IgD-negative memory B cell (primary cell): Measurements from ENCODE around the gene PLCG1. TPM values are rescaled to one million over a fixed set of nuclear protein-coding genes. Genes with fewer than 3 reads are reported as not detected.

Experiments
- H3K27ac Mint-ChIP-seq, 3 donors: one replicate each; pipeline ENCODE4 v1.8.0; 2020 to 2022; ENCODE audit warnings: mild to moderate bottlenecking in 3 of 3, mixed read lengths in 3 of 3, moderate library complexity in 1 of 3
- H3K27me3 Mint-ChIP-seq: one replicate; pipeline ENCODE4 v1.8.0; 2021; ENCODE audit warnings: mixed read lengths
- H3K36me3 Mint-ChIP-seq: one replicate; pipeline ENCODE4 v1.8.0; 2020; ENCODE audit warnings: mild to moderate bottlenecking, mixed read lengths
- H3K4me1 Mint-ChIP-seq, 3 donors: one replicate each; pipeline ENCODE4 v1.8.0; 2020 to 2022; ENCODE audit warnings: mixed read lengths in 3 of 3, mild to moderate bottlenecking in 1 of 3
- H3K4me3 Mint-ChIP-seq, 4 donors: one replicate each; pipeline ENCODE4 v1.8.0; 2020 to 2022; ENCODE audit warnings: mild to moderate bottlenecking in 4 of 4, mixed read lengths in 4 of 4, moderate library complexity in 3 of 4
- H3K9me3 Mint-ChIP-seq, 3 donors: one replicate each; pipeline ENCODE4 v1.8.0; 2020 to 2021; ENCODE audit warnings: mixed read lengths in 3 of 3, mild to moderate bottlenecking in 1 of 3
- polyA plus RNA-seq: library from polyadenylated mRNA; unstranded; fragments of 300-500 nt; fragmentation: Illumina TruSeq; gene quantifications from one replicate; pipeline ENCODE4 v1.2.3, GENCODE V29; 2021

The PLCG1 gene
- polyA plus RNA-seq, 1 donor from 2014 or later = 12.8 TPM

GRCh38 chr20:41163821-41164220, 26.5 kb downstream of the PLCG1 start:
- Mint-ChIP-seq H3K4me1 (peaks cover 2 to 14% (median 9%) of the 10 kb centered on the region in 3 donors), H3K36me3 (peaks cover 18% of the 10 kb centered on the region), H3K4me3 (no peak overlapping the region), H3K9me3 (no peaks in the 10 kb centered on the region), H3K27me3 (no peaks in the 10 kb centered on the region), H3K27ac (no peak overlapping the region)

- no peaks in the 10 kb centered on the region for H3K27me3 Mint-ChIP-seq
- H3K4me3 Mint-ChIP-seq = no peak overlapping the region
- H3K27ac Mint-ChIP-seq = no peak overlapping the region
- peaks cover 2 to 11% (median 9%) of the 10 kb centered on the region in 3 donors for H3K4me1 Mint-ChIP-seq
- no peaks in the 10 kb centered on the region for H3K9me3 Mint-ChIP-seq
- peaks cover 18% of the 10 kb centered on the region for H3K36me3 Mint-ChIP-seq
Observed at GRCh38 chr20:41165001-41165882, 27.9 kb downstream of the PLCG1 start.

DNA sequence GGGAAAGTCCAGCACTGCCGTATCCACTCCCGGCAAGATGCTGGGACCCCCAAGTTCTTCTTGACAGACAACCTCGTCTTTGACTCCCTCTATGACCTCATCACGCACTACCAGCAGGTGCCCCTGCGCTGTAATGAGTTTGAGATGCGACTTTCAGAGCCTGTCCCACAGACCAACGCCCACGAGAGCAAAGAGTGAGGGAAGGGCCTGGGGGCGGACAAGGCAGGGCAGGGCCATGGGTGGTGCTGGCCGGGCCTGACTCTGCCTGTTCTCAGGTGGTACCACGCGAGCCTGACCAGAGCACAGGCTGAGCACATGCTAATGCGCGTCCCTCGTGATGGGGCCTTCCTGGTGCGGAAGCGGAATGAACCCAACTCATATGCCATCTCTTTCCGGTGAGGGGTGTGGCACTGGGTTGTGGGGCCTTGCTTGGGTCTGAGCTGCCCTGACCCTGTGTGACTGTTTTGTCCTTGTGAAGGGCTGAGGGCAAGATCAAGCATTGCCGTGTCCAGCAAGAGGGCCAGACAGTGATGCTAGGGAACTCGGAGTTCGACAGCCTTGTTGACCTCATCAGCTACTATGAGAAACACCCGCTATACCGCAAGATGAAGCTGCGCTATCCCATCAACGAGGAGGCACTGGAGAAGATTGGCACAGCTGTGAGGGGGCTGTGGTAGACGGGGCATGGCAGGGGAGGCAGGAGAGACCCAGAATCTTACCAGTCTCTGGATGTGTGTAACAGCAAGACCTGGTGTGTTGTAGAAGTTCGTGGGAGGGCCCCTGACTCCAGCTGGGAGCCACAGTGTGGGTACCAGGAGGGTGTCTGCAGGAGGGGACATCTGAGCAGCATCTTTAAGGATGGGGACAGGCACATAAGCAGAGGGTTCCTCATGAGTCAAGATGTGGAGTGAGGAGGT, 29.1 kb downstream of the PLCG1 start:
- Mint-ChIP-seq H3K4me3 (no peak overlapping the region), H3K27me3 (no peaks in the 10 kb centered on the region), H3K9me3 (no peaks in the 10 kb centered on the region), H3K4me1 (peaks cover 0 to 6% (median 0%) of the 10 kb centered on the region in 3 donors), H3K36me3 (peaks cover 12% of the 10 kb centered on the region), H3K27ac (no peak overlapping the region)

DNA sequence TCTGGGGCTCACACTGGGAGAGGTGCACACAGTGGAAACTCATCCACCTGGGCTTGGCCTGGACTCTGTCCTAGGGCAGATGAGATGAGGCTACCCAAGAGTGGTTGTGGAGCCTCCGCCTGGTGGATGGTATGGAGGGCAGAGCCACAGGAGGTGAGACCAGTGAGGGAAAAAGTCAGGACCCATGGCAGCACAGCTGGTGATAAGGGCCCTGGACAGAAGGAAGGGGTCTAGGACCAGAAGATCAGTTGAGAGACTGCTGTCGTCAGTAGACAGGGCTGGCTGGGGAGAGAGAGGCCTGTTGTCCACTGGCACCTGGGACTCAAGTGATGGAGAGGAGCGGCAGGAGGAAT, 29.8 kb downstream of the PLCG1 start:
- Mint-ChIP-seq H3K27ac (no peak overlapping the region), H3K36me3 (peaks cover 12% of the 10 kb centered on the region), H3K4me1 (peaks cover 0 to 6% (median 0%) of the 10 kb centered on the region in 3 donors), H3K9me3 (no peaks in the 10 kb centered on the region), H3K4me3 (no peak overlapping the region), H3K27me3 (no peaks in the 10 kb centered on the region)

- H3K4me1 Mint-ChIP-seq = peaks cover 0 to 6% (median 0%) of the 10 kb centered on the region in 3 donors
- H3K27ac Mint-ChIP-seq = no peak overlapping the region
- no peaks in the 10 kb centered on the region for H3K9me3 Mint-ChIP-seq
- H3K27me3 Mint-ChIP-seq = no peaks in the 10 kb centered on the region
- H3K4me3 Mint-ChIP-seq = no peak overlapping the region
- peaks cover 12% of the 10 kb centered on the region for H3K36me3 Mint-ChIP-seq
Observed at GRCh38 chr20:41167481-41168253, 30.3 kb downstream of the PLCG1 start.

- H3K27ac Mint-ChIP-seq = no peak overlapping the region
- no peaks in the 10 kb centered on the region for H3K27me3 Mint-ChIP-seq
- peaks cover 10% of the 10 kb centered on the region for H3K36me3 Mint-ChIP-seq
- no peak overlapping the region for H3K4me3 Mint-ChIP-seq
- peaks cover 0 to 6% (median 0%) of the 10 kb centered on the region in 3 donors for H3K4me1 Mint-ChIP-seq
- no peaks in the 10 kb centered on the region for H3K9me3 Mint-ChIP-seq
Observed at GRCh38 chr20:41168281-41169161, 31.2 kb downstream of the PLCG1 start.

- Mint-ChIP-seq H3K4me1 (peaks cover 0 to 6% (median 0%) of the 10 kb centered on the region in 3 donors), H3K9me3 (no peaks in the 10 kb centered on the region), H3K4me3 (no peak overlapping the region), H3K27me3 (no peaks in the 10 kb centered on the region), H3K36me3 (peaks cover 6% of the 10 kb centered on the region), H3K27ac (no peak overlapping the region)
Observed at GRCh38 chr20:41169162-41169690, 31.9 kb downstream of the PLCG1 start.

DNA sequence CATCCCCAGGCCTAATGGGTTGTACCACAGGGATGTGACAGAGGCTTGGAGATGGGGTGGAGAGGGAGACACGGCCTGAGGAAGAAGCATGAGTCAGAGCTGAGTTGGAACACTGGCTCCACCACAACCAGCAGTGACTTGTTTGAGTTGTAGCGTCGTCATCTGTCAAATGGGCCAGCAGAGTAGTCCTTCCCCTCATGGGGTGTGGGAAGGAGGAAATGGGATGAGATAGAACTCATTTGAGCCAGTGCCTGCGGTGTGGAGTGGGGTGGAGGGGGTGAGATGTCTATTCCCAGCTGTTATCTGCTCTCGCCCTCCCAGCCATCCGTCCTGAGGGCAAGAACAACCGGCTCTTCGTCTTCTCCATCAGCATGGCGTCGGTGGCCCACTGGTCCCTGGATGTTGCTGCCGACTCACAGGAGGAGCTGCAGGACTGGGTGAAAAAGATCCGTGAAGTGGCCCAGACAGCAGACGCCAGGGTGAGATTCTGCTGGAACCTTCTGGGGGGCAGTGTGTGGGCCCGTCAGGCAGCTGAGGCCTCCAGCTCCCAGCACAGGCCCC, 32.5 kb downstream of the PLCG1 start:
- Mint-ChIP-seq H3K4me3 (no peak overlapping the region), H3K4me1 (peaks cover 0 to 6% (median 0%) of the 10 kb centered on the region in 3 donors), H3K36me3 (peaks cover 4% of the 10 kb centered on the region), H3K27me3 (no peaks in the 10 kb centered on the region), H3K9me3 (no peaks in the 10 kb centered on the region), H3K27ac (peak overlapping the region in 1 of 3 donors; percentile 12)

- Mint-ChIP-seq H3K36me3 (peaks cover 1% of the 10 kb centered on the region), H3K27ac (peak overlapping the region in 1 of 3 donors; percentile 12), H3K27me3 (no peaks in the 10 kb centered on the region), H3K9me3 (no peaks in the 10 kb centered on the region), H3K4me3 (no peak overlapping the region), H3K4me1 (peaks cover 0 to 6% (median 0%) of the 10 kb centered on the region in 3 donors)
Observed at GRCh38 chr20:41170386-41171105, 33.2 kb downstream of the PLCG1 start.

DNA sequence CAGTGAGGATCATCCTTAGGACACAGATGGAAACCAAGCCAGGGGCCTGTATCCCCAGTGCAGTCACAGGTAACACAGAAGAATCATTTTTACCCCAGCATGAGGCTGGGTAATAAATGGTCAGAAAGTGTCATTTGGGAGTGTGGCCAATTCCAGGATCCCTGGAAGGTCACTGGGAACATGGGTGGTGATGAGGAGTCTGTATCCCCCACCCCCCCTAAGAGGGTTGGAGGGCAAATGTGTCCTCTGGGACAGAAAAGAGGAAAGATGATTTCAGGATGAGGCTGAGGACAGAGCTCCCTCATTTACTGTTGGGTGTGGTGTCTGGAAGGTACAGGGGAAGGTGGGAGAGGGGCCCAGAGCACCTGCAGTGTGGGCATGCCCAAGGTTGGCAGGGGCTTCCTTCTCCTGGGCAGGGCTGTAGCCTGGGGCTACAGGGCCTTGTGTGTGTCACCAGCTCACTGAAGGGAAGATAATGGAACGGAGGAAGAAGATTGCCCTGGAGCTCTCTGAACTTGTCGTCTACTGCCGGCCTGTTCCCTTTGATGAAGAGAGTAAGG, 34.5 kb downstream of the PLCG1 start:
- Mint-ChIP-seq H3K27ac (peak overlapping the region in 1 of 3 donors; percentile 68), H3K36me3 (no peaks in the 10 kb centered on the region), H3K4me3 (no peak overlapping the region), H3K27me3 (no peaks in the 10 kb centered on the region), H3K4me1 (peaks cover 0 to 5% (median 0%) of the 10 kb centered on the region in 3 donors), H3K9me3 (no peaks in the 10 kb centered on the region)

GRCh38 chr20:41172296-41173140, 35.2 kb downstream of the PLCG1 start:
- Mint-ChIP-seq H3K27ac (peak overlapping the region in 1 of 3 donors; percentile 76), H3K36me3 (no peaks in the 10 kb centered on the region), H3K4me1 (peaks cover 0 to under 1% (median 0%) of the 10 kb centered on the region in 3 donors), H3K9me3 (no peaks in the 10 kb centered on the region), H3K4me3 (no peak overlapping the region), H3K27me3 (no peaks in the 10 kb centered on the region)

DNA sequence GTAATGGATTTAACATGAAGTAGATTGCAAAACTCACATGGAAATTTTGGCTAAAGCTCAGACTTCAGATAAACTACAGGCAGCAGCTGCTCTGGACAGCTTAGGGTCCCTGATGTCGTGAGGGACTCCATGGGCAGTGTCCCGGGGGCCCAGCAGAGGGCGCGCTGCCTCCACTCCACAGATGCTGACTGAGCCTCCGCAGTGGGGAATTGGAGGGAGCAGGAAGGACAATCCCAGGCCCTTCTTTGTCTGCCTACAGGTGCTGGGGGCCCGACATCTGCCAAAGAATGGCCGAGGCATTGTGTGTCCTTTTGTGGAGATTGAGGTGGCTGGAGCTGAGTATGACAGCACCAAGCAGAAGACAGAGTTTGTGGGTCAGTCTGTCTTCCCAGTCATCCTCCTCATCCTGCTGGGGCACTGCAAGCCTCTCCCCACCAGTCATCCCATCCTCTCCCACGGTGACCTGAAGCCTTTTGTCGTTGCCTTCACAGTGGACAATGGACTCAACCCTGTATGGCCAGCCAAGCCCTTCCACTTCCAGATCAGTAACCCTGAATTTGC, 35.9 kb downstream of the PLCG1 start:
- H3K4me1 Mint-ChIP-seq = no peaks in the 10 kb centered on the region
- no peaks in the 10 kb centered on the region for H3K36me3 Mint-ChIP-seq
- H3K27ac Mint-ChIP-seq = peak overlapping the region in 1 of 3 donors; percentile 76
- no peaks in the 10 kb centered on the region for H3K9me3 Mint-ChIP-seq
- no peaks in the 10 kb centered on the region for H3K27me3 Mint-ChIP-seq
- H3K4me3 Mint-ChIP-seq = no peak overlapping the region
